Activated CD8-positive, alpha-beta T cell treated with anti-CD3 and anti-CD28 coated beads, Interleukin-2, amount 10 ng/mL, durations not matched to agents 7 days and 5 days (primary cell): ENCODE results near the gene SLC39A9. TPM values are rescaled to one million over a fixed set of nuclear protein-coding genes. Genes with fewer than 3 reads are reported as not detected.
"Not testable (repeated sequence)": the region's sequence is repeated elsewhere in the genome, so short reads cannot be mapped to it uniquely, and the experiment has no call there.

Source experiments
- ATAC-seq: fragments of 150-1000 bp; cut with Tn5 transposase; one replicate; pipeline ENCODE4 v1.10.0; 2021; ENCODE audit warnings: moderate library complexity
- CTCF ChIA-PET: fragments of 350-600 bp; sonication (Branson Sonifier 250); formaldehyde crosslinking; loops from one replicate; lab custom pipeline; 2021; ENCODE audit warnings: antibody characterized with exemption; lab: Charles Lee
- POLR2A ChIA-PET: fragments of 350-600 bp; sonication (Branson Sonifier 250); formaldehyde crosslinking; loops from one replicate; lab custom pipeline; 2021; ENCODE audit warnings: antibody characterized with exemption; lab: Charles Lee
- DNase-seq: peaks from one replicate; pipeline ENCODE4 v3.0.0-alpha.2; 2020
- H3K27ac Mint-ChIP-seq: one replicate; pipeline ENCODE4 v1.8.0; 2021; ENCODE audit warnings: mild to moderate bottlenecking, mixed read lengths
- H3K27me3 Mint-ChIP-seq: one replicate; pipeline ENCODE4 v1.8.0; 2021; ENCODE audit warnings: low read depth, mixed read lengths
- H3K36me3 Mint-ChIP-seq: one replicate; pipeline ENCODE4 v1.8.0; 2021; ENCODE audit warnings: low read depth, mixed read lengths
- H3K4me1 Mint-ChIP-seq: one replicate; pipeline ENCODE4 v1.8.0; 2021; ENCODE audit warnings: low read depth, mixed read lengths
- H3K4me3 Mint-ChIP-seq: one replicate; pipeline ENCODE4 v1.8.0; 2021; ENCODE audit warnings: mild to moderate bottlenecking, mixed read lengths
- H3K9me3 Mint-ChIP-seq: one replicate; pipeline ENCODE4 v1.8.0; 2022; ENCODE audit warnings: mixed read lengths; ENCODE audit not compliant: insufficient read depth
- total RNA-seq, 2 experiments: library from RNA; stranded (reverse); gene quantifications; one replicate each; pipeline ENCODE4 v1.2.3, GENCODE V29; 2021

The SLC39A9 gene
- total RNA-seq, 2 experiments from 2014 or later = 44.5 to 46.2 TPM

DNA sequence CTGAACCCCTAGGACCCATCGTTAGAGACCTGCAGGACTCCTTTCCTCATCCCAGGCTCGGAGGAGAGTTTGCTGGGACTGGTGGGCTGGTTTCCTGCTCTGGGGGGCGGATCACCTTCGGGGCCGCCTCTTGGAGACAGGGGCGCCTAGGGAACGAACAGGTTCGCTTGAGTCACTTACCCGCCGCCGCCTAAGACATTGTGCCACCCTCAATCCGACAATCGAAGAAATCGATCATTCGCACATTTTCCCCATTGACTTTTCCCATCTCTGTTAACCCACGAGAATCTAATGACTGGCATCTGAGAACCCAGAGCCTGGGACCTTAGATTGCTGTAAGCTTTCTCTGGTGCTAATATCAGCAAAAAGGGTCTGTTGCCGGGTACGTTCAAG, 322 bp downstream of the SLC39A9 start:
- peaks cover 61% of the 10 kb centered on the region for H3K4me1 Mint-ChIP-seq

GRCh38 chr14:69399750-69400149, 1.3 kb downstream of the SLC39A9 start:
- ATAC-seq (no peak), DNase-seq (no peak)
- H3K27me3 Mint-ChIP-seq = no peaks in the 10 kb centered on the region
- no peaks in the 10 kb centered on the region for H3K9me3 Mint-ChIP-seq
- H3K4me1 Mint-ChIP-seq = peaks cover 58% of the 10 kb centered on the region
- peak overlapping the region; percentile 93 for H3K4me3 Mint-ChIP-seq
- ChIA-PET POLR2A (no interaction called here), CTCF (no interaction called here)
- peak overlapping the region; percentile 99 for H3K27ac Mint-ChIP-seq
- peaks cover 39% of the 10 kb centered on the region for H3K36me3 Mint-ChIP-seq

More for the DNA sequence above, 322 bp downstream of the SLC39A9 start:
- H3K4me3 Mint-ChIP-seq = peak overlapping the region; percentile 93
- H3K36me3 Mint-ChIP-seq = peaks cover 41% of the 10 kb centered on the region
- CTCF ChIA-PET = interaction anchor here (0.9 to 2.4 kb wide), 6 partner anchors 40 to 270 kb away, joined by 3 to 9 read pairs (median 4); no protein-coding TSS in a partner anchor
- POLR2A ChIA-PET = interaction anchor here (0.9 to 2.7 kb wide), 5 partner anchors 30 to 960 kb away, joined by 4 to 16 read pairs (median 9); partner anchors contain the start of genes COX16 and DCAF5
- H3K9me3 Mint-ChIP-seq = no peaks in the 10 kb centered on the region
- no peaks in the 10 kb centered on the region for H3K27me3 Mint-ChIP-seq
- ATAC-seq (no peak), DNase-seq (no peak)
- peak overlapping the region; percentile 99 for H3K27ac Mint-ChIP-seq

DNA sequence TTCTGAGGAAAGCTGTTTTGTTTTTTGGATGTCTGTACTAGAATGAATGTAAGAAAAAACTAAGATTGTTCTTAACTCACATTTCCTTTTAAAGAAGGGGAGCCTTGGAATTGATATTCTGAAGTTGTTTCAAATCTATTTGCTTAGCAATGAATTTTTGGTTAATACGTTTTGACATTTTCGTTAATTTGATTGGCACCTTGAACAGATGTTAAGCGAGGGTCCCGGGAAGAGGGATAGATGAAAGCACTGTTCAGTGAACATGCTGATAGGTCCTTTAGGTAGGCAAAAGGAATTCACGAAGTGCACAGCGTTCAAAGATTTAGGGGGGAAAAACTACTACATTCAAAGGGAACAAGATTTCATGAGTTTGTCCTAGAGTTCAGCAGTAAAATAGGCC, 1.7 kb downstream of the SLC39A9 start:
- ChIA-PET CTCF (no interaction called here), POLR2A (no interaction called here)
- Mint-ChIP-seq H3K27me3 (no peaks in the 10 kb centered on the region), H3K4me3 (peak overlapping the region; percentile 93), H3K4me1 (peaks cover 55% of the 10 kb centered on the region), H3K9me3 (no peaks in the 10 kb centered on the region), H3K36me3 (peaks cover 38% of the 10 kb centered on the region), H3K27ac (no peak overlapping the region)
- no peak for DNase-seq
- ATAC-seq = no peak

- peaks cover 38% of the 10 kb centered on the region for H3K4me1 Mint-ChIP-seq
- CTCF ChIA-PET = no interaction called here
- peaks cover 21% of the 10 kb centered on the region for H3K36me3 Mint-ChIP-seq
- no peaks in the 10 kb centered on the region for H3K9me3 Mint-ChIP-seq
- no peak for DNase-seq
- no peaks in the 10 kb centered on the region for H3K27me3 Mint-ChIP-seq
- no peak for ATAC-seq
- POLR2A ChIA-PET = no interaction called here
- H3K27ac Mint-ChIP-seq = no peak overlapping the region
- no peak overlapping the region for H3K4me3 Mint-ChIP-seq
These were observed 3.3 kb downstream of the SLC39A9 start for GRCh38 chr14:69401841-69402240.

DNA sequence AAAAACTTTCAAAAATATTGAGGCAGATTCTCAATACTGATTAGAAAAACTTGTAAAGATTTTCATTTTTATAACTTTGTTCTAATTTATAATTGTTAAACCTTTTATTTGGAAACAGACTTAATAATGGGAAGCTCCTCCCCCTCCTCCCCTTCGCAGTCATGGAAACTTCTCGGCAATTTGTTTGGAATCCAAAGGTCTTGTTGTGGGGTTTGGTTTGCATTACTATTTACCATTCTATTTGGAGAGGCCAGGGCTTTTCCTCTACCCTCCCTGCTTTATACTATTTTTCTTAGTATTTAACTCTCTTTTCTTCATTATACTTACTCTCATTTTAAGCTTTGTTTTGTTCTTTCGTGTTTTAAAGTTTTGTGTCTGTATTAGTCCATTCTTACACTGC, 6.0 kb downstream of the SLC39A9 start:
- Mint-ChIP-seq H3K4me3 (no peak overlapping the region), H3K9me3 (no peaks in the 10 kb centered on the region), H3K27me3 (no peaks in the 10 kb centered on the region), H3K4me1 (peaks cover 30% of the 10 kb centered on the region), H3K27ac (no peak overlapping the region), H3K36me3 (peaks cover 14% of the 10 kb centered on the region)
- no peak for DNase-seq
- ATAC-seq = no peak
- ChIA-PET CTCF (no interaction called here), POLR2A (no interaction called here)

DNA sequence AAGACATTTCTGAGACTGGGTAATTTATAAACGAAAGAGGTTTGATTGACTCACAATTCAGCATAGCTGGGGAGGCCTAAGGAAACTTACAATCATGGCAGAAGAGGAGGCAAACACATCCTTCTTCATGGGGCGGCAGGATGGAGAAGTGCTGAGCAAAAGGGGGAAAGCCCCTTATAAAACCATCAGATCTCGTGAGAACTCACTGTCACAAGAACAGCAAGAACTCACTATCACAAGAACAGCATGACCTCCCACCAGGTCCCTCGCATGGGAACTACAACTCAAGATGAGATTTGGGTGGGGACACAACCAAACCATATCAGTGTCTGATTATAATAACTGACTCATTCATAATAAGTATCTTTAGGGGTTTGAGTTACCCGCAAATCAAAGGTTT, 6.4 kb downstream of the SLC39A9 start:
- H3K36me3 Mint-ChIP-seq = peaks cover 14% of the 10 kb centered on the region
- H3K4me3 Mint-ChIP-seq = no peak overlapping the region
- no peaks in the 10 kb centered on the region for H3K9me3 Mint-ChIP-seq
- no peaks in the 10 kb centered on the region for H3K27me3 Mint-ChIP-seq
- no peak for DNase-seq
- no peak overlapping the region for H3K27ac Mint-ChIP-seq
- ChIA-PET CTCF (no interaction called here), POLR2A (no interaction called here)
- ATAC-seq = no peak
- peaks cover 26% of the 10 kb centered on the region for H3K4me1 Mint-ChIP-seq

GRCh38 chr14:69405762-69406161, 7.3 kb downstream of the SLC39A9 start:
- peaks cover 8% of the 10 kb centered on the region for H3K36me3 Mint-ChIP-seq
- CTCF ChIA-PET = no interaction called here
- POLR2A ChIA-PET = interaction anchor here (0.7 kb wide), 1 partner anchor 1806 kb away, joined by 3 read pairs; the partner anchor contains the start of gene PIGH

GRCh38 chr14:69408331-69408960, 10.0 kb downstream of the SLC39A9 start:
- CTCF ChIA-PET = no interaction called here
- Mint-ChIP-seq H3K4me3 (no peak overlapping the region), H3K4me1 (peaks cover 3% of the 10 kb centered on the region), H3K27ac (no peak overlapping the region), H3K27me3 (no peaks in the 10 kb centered on the region), H3K9me3 (no peaks in the 10 kb centered on the region), H3K36me3 (peaks cover 7% of the 10 kb centered on the region)
- no peak for DNase-seq
- POLR2A ChIA-PET = no interaction called here
- no peak for ATAC-seq

More at GRCh38 chr14:69405762-69406161, 7.3 kb downstream of the SLC39A9 start:
- Mint-ChIP-seq H3K4me1 (peaks cover 17% of the 10 kb centered on the region), H3K27me3 (no peaks in the 10 kb centered on the region), H3K27ac (no peak overlapping the region), H3K9me3 (no peaks in the 10 kb centered on the region), H3K4me3 (no peak overlapping the region)
- DNase-seq = no peak
- no peak for ATAC-seq

GRCh38 chr14:69413483-69413882, 15.0 kb downstream of the SLC39A9 start:
- ChIA-PET POLR2A (no interaction called here), CTCF (no interaction called here)
- no peaks in the 10 kb centered on the region for H3K4me1 Mint-ChIP-seq

DNA sequence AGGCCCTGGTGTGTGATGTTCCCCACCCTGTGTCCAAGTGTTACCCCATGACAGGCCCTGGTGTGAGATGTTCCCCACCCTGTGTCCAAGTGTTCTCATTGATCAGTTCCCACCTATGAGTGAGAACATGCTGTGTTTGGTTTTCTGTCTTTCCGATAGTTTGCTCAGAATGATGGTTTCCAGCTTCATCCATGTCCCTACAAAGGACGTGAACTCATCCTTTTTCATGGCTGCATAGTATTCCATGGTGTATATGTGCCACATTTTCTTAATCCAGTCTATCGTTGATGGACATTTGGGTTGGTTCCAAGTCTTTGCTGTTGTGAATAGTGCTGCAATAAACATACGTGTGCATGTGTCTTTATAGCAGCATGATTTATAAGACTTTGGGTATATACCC, 17.6 kb downstream of the SLC39A9 start:
- H3K9me3 Mint-ChIP-seq, CTCF ChIA-PET, DNase-seq, H3K4me3 Mint-ChIP-seq, H3K27ac Mint-ChIP-seq, ATAC-seq, H3K27me3 Mint-ChIP-seq, POLR2A ChIA-PET: not testable (repeated sequence)
- Mint-ChIP-seq H3K4me1 (peaks cover 25% of the 10 kb centered on the region), H3K36me3 (peaks cover 21% of the 10 kb centered on the region)

More at GRCh38 chr14:69413483-69413882, 15.0 kb downstream of the SLC39A9 start:
- ATAC-seq = no peak
- no peak overlapping the region for H3K4me3 Mint-ChIP-seq
- H3K36me3 Mint-ChIP-seq = peaks cover 19% of the 10 kb centered on the region
- no peak overlapping the region for H3K27ac Mint-ChIP-seq
- no peak for DNase-seq
- peaks cover 7% of the 10 kb centered on the region for H3K9me3 Mint-ChIP-seq
- H3K27me3 Mint-ChIP-seq = no peaks in the 10 kb centered on the region

DNA sequence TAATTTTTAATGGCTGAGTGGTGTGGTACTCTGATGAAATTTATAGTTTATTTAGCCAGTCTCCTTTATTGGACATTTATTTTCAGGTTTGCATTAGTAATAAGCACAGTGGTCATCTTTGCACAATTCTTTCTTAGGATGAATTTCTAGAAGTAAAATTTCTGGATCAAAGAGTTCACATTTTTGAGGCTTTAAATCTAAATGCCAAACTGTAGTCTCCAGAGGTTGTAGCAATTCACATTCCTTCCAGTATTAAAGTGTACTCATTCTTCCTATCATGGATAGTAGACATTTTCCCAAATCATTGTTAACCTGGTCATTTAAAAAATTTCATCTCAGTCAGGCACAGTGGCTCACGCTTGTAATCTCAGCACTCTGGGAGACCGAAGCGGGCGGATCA, 24.8 kb downstream of the SLC39A9 start:
- DNase-seq = no peak
- H3K4me1 Mint-ChIP-seq = peaks cover 26% of the 10 kb centered on the region
- ChIA-PET POLR2A (no interaction called here), CTCF (interaction anchor here (1.6 kb wide), 1 partner anchor 37 kb away, joined by 4 read pairs; no protein-coding TSS in a partner anchor)
- no peak overlapping the region for H3K27ac Mint-ChIP-seq
- ATAC-seq = no peak
- peaks cover 28% of the 10 kb centered on the region for H3K36me3 Mint-ChIP-seq
- H3K27me3 Mint-ChIP-seq = no peaks in the 10 kb centered on the region
- no peak overlapping the region for H3K4me3 Mint-ChIP-seq
- H3K9me3 Mint-ChIP-seq = no peaks in the 10 kb centered on the region

- POLR2A ChIA-PET = no interaction called here
- Mint-ChIP-seq H3K4me3 (no peak overlapping the region), H3K27me3 (no peaks in the 10 kb centered on the region), H3K27ac (no peak overlapping the region), H3K36me3 (peaks cover 33% of the 10 kb centered on the region), H3K9me3 (no peaks in the 10 kb centered on the region), H3K4me1 (peaks cover 20% of the 10 kb centered on the region)
- ATAC-seq (no peak), DNase-seq (no peak)
- CTCF ChIA-PET = interaction anchor here (0.6 to 1.6 kb wide), 2 partner anchors 36 to 221 kb away, joined by 3 to 4 read pairs; no protein-coding TSS in a partner anchor
These were observed 25.8 kb downstream of the SLC39A9 start for GRCh38 chr14:69424149-69424923.
